NCI-H748 (cell line): ENCODE measurements around the gene CSNK1A1.
"Not testable (repeated sequence)": the region's sequence is repeated elsewhere in the genome, so short reads cannot be mapped to it uniquely, and the experiment has no call there.

Experiments
- DNase-seq: peaks from one replicate; lab custom pipeline; 2025; ENCODE audit not compliant: unreplicated experiment; lab: John Stamatoyannopoulos, UW

The CSNK1A1 gene

DNA sequence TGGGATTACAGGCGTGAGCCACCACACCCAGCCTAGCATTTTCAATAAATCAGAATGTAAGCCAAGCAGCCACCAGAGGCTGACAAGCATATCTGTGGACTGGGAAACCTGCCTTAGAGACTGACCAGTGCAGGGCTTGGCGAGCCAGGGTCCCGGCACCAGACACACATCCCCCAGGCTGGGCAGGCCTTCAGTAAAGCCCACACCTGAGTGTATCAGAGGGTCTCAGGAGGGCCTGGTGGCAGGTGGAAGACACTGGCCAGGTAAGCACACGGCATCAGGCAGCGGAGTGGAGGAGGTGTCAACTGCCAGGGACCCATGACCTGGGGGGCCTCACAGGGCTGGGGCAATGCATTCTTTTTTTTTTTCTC, 93.9 kb downstream of the CSNK1A1 start:
- DNase-seq: no peak

DNA sequence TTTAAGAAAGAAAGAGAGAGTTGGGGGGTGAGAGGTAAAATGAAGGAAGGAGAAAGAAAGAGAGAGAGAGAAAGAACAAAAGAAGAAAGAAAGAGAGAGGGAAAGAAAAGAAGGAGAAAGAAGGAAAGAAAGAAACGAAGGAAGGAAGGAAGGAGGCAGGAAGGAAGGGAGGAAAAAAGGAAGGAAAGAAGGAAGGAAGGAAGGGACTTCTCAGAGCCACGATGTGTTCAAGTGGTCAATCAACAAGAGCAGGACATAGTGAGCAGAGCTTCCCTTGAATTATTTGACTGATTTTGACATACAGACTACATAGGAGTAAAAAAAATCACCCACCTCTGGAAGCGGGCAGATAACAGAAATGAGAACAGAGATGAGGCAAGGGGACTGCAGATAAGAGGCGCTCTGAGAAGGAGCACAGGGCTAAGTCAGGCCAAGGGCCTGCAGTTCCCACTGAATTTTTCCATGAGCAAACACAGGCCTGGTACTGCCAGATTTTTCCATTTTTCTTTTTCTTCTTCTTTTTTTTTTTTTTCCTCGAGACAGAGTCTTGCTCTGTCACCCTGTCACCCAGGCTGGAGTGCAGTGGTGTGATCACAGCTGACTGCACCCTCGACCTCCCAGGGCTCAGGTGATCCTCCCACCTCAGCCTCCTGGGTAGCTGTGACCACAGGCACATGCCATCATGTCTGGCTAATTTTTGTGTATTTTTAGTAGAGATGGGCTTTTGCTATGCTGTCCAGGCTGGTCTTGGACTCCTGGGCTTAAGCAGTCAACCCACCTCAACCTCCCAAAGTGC, 94.4 kb downstream of the CSNK1A1 start:
- DNase-seq: no peak

DNA sequence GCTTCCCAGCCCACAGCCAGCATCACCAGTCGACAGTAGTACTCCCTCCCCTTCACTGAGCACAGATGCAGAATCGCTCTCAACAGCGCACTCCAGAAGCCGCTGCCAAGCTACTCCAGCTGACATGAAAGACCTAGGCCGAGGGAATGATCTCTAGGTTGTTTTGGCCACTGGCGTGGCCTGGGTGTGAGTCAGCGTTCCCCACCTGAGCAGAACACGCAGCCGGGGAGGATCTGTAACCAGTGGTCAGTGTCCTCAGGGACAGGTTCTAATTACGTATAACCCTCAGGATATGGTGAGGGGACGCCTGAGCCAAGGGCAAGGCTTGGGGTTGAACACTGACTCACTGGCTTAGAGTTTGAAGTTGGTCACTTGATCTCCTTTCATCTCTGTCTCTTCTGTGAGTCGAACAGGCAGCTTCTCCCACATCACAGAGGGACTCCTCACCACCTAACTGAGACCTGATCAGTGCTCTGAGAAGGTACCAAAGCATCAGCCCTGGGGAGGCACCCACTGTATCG, 95.3 kb downstream of the CSNK1A1 start:
- no peak for DNase-seq

- DNase-seq: no peak
Measured at GRCh38 chr5:149453618-149454415, 97.4 kb downstream of the CSNK1A1 start.

GRCh38 chr5:149452665-149453617, 98.3 kb downstream of the CSNK1A1 start:
- DNase-seq: no peak

GRCh38 chr5:149452007-149452664, 99.1 kb downstream of the CSNK1A1 start:
- no peak for DNase-seq

DNA sequence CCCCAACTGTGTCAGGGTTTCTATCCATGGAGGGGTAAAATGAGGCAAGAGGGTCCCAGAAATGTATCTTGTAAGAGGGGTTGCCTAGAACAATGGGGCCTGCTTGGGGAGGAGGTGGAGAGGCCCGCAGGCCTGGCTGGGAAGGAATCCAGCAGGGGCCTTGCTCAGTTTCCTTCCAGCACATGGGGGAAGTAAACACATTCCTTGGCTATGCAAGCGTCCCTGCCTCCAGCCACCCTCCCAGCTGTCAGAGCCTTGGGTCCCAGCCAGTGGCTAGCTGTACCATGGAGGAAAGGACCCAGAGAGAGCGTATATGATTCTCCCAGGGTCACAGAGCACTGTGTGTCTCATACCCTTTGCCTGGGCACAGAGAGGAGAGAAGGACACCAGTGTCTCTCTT, 101.0 kb downstream of the CSNK1A1 start:
- no peak for DNase-seq

DNA sequence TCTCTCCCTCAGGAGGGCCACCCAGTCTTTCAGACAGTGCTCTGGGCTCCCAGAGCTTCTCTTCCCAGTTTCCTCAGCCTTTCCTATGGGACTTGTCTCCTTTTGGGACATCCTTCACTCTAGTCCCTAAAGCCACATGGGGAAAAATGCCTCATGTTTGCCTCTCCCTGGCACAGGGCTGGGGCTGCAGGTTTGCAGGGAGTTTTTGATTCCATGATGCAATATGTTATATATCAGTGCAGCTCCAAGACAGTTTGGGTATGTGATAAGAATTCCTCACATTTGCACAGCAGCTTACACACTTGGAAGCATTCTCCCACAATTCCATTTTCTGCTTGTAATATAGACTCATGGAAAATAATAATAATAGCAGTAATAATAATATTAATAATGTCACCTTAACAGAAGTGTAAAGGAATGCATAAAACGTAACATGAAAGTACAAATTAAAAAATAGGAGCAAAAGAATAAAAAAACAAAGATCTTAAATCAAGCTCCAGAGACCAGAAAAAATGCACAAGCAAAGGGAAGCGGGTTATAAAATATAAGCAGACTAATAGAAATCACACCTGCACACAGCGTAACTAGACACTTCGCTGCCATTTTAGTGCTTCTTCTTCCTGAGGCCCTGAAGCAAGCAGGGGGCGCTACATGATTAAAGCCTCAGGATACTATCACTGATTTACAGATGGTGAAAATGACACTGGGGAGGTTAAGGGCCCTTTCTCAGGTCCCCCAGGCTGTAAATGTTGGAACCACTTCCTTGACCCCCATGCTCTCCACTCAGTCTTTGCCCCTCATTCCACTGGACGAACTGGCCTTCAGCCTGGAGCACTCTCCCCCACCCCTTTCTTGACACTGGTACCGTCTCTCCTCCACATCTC, 102.2 kb downstream of the CSNK1A1 start:
- peak; percentile 20 for DNase-seq

GRCh38 chr5:149448431-149448830, 102.8 kb downstream of the CSNK1A1 start:
- no peak for DNase-seq

DNA sequence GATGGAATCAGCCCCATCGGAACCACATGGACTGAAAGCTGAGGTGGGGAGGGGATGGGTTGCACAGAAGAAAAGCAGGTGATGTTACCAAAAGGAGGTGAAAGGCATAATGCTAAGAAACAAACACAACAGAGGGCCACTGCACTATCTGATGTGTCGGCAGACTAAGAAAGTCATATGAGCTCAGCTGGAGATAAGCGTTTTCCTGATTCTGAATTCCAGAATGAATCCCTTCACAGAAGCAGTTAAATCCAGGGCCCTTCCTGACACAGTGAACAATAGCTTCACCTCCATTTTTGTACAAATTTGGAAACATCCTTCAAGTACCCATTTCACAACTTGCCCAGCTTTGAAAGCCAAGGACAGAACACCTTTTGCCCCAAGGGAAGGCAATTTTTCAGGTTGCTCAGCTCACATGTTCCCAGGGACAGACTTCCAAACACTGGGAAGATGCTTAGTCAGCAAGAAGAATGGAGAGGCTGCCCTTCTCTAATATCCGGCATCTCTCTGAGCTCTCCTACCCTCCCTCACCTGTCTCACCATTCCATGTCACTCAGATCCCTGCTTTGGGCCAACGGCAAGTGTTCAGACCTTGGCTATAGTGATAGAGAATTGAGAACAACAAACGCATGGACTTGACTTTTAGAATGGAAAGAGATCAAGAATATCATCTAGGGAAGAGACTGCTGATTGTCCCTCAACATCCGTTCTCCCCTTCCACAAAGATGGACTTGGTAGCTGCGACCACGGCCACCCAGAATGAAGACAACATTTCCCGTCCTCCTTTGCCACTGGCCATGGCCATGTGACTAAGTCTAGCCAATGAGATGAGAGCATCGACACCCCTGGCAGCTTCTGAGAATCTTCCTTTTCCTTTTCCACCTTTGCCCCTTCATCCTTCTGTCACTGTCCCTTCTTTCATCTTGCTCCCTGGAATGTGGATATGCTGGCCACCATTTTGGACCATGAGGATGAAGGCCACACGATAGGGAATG, 103.6 kb downstream of the CSNK1A1 start:
- no peak for DNase-seq

- not testable (repeated sequence) for DNase-seq
Measured at GRCh38 chr5:149446794-149447193, 104.4 kb downstream of the CSNK1A1 start.

GRCh38 chr5:149445739-149446369, 105.4 kb downstream of the CSNK1A1 start:
- no peak for DNase-seq

- no peak for DNase-seq
Measured at GRCh38 chr5:149445343-149445738, 105.9 kb downstream of the CSNK1A1 start.

GRCh38 chr5:149444430-149444829, 106.8 kb downstream of the CSNK1A1 start:
- DNase-seq: not testable (repeated sequence)

- no peak for DNase-seq
Measured at GRCh38 chr5:149443210-149443609, 108.0 kb downstream of the CSNK1A1 start.

- peak; percentile 57 for DNase-seq
Measured at GRCh38 chr5:149442563-149443182, 108.6 kb downstream of the CSNK1A1 start.
